ENCODE measurements around the gene FOXR2.

Gene FOXR2, protein sequence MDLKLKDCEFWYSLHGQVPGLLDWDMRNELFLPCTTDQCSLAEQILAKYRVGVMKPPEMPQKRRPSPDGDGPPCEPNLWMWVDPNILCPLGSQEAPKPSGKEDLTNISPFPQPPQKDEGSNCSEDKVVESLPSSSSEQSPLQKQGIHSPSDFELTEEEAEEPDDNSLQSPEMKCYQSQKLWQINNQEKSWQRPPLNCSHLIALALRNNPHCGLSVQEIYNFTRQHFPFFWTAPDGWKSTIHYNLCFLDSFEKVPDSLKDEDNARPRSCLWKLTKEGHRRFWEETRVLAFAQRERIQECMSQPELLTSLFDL

DNA sequence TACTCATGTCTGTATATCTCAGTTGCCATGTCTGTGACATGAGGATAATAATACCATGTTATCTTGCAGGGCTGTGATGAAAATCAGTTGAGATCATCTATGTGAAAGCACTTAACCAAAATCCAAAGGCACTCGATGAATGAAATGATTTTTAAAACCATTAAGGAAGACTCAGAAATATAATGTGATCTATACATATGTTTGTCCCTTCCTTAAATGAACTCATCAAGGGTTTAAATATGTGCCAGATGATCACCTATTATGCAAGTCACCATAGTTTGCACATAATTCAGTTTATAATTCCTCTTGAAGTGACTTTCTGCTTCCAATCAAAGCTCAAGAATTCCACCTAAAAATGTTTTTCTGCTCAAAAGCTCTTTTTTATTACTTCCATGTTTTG is at the start of gene FOXR2:
Gene FOXR2 (plus strand): TSS at position 301 of the 400 bp plus-strand sequence. CDS start 312 bp downstream, outside the sequence.
- DNase-seq (ENCODE audit: low read depth, low spot score), result no peak

- no peak for DNase-seq (ENCODE audit: low read depth, low spot score)
These were observed 44.1 kb upstream of the FOXR2 start for GRCh38 chrX:55579115-55579514.

- DNase-seq (ENCODE audit: low read depth, low spot score), result no peak
These were observed 40.8 kb upstream of the FOXR2 start for GRCh38 chrX:55582447-55582846.

DNA sequence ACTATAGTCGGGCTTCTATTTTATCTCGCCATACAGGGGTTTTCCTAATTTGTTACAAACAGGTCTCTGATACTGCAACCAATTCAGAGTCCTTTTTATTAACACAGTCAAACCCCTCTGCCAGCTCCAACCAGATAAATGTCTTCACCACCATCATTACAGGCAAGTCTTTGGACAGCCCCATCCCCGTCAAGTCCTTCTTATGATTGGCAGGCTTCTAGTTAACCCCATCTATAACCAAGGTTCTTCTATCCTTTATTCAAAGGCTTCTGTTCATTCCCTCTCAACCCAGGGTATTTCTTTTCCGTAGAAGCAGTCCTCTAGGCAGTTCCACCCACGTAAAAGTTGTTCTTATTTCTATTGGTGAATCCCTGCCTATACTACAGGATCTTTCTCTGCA is 29.9 kb upstream of the FOXR2 start:
- DNase-seq (ENCODE audit: low read depth, low spot score), result no peak

- no peak for DNase-seq (ENCODE audit: low read depth, low spot score)
These were observed 29.4 kb upstream of the FOXR2 start for GRCh38 chrX:55593756-55594257.

- DNase-seq (ENCODE audit: low read depth, low spot score), result no peak
These were observed 24.9 kb upstream of the FOXR2 start for GRCh38 chrX:55598333-55598732.

GRCh38 chrX:55619547-55619946 is 3.7 kb upstream of the FOXR2 start:
- DNase-seq (ENCODE audit: low read depth, low spot score), result no peak

DNA sequence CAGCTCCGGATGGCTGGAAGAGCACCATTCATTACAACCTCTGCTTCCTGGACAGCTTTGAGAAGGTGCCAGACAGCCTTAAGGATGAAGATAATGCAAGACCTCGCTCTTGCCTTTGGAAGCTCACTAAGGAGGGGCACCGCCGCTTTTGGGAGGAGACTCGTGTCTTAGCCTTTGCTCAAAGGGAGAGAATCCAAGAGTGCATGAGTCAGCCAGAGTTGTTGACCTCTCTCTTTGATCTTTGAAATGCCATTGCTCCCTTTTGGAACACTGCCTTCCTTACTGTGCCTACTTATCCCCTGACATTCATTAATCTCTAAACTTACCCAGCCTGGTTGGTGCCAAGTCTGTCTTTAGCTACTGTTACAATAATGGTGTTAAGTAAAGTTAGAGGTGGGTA is 1.2 kb downstream of the FOXR2 start:
- no peak for DNase-seq (ENCODE audit: low read depth, low spot score)

GRCh38 chrX:55636109-55636508 is 12.9 kb downstream of the FOXR2 start:
- no peak for DNase-seq (ENCODE audit: low read depth, low spot score)

GRCh38 chrX:55638933-55639332 is 15.7 kb downstream of the FOXR2 start:
- no peak for DNase-seq (ENCODE audit: low read depth, low spot score)

DNA sequence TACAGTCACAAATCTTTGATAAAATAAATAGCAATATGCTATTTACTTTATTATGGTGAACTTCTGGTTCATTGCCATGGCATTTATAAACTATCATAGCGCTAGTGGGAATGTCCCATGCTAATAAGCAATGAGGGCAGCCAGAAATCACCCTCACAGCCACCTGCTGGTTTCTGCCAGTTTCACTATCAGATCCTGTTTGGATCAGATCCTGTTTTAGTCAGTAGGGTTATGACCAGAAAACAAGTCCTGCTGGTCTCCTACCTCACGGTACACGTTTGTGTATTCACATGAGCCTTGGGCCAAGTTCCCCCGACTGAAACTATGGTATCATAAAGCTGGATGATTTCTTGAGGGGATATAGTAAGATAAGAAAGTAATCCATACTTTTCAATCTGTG is 17.7 kb downstream of the FOXR2 start:
- no peak for DNase-seq (ENCODE audit: low read depth, low spot score)

GRCh38 chrX:55648434-55648833 is 25.2 kb downstream of the FOXR2 start:
- DNase-seq (ENCODE audit: low read depth, low spot score), result no peak

GRCh38 chrX:55659931-55660330 is 36.7 kb downstream of the FOXR2 start:
- no peak for DNase-seq (ENCODE audit: low read depth, low spot score)

GRCh38 chrX:55663584-55663983 is 40.4 kb downstream of the FOXR2 start:
- no peak for DNase-seq (ENCODE audit: low read depth, low spot score)

DNA sequence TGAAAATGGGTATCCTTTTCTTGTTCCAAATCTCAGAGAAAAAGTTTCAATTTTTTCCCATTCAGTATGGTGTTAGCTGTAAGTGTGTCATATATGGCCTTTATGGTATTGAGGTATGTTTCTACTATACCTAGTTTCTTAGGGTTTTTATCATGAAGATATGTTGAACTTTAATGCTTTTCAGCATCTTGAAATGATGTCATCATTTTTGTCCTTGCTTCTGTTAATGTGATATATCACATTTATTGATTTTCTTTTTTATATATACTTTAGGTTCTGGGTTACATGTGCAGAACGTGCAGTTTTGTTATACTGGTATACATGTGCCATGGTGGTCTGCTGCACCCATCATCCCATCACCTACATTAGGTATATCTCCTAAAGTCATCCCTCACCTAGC is 44.9 kb downstream of the FOXR2 start:
- DNase-seq (ENCODE audit: low read depth, low spot score), result no peak

All from smooth muscle cell of the brain vasculature (primary cell).